Progenitor cell of endocrine pancreas (in vitro differentiated cells): Measurements from ENCODE around the gene CSNK2A2. TPM values are rescaled to one million over a fixed set of nuclear protein-coding genes. Genes with fewer than 3 reads are reported as not detected.

ENCODE experiments used
- DNase-seq: peaks from one replicate; pipeline ENCODE4 v3.0.0; 2021; ENCODE audit warnings: low spot score; ENCODE audit not compliant: unreplicated experiment
- H3K27ac Mint-ChIP-seq: 2 replicates; pipeline ENCODE4 v1.8.0; 2021; ENCODE audit warnings: mild to moderate bottlenecking, moderate library complexity, mixed read lengths
- H3K27me3 Mint-ChIP-seq: 2 replicates; pipeline ENCODE4 v1.8.0; 2021; ENCODE audit warnings: mixed read lengths
- H3K36me3 Mint-ChIP-seq: 2 replicates; pipeline ENCODE4 v1.8.0; 2022; ENCODE audit warnings: mixed read lengths; ENCODE audit not compliant: insufficient read depth
- H3K4me1 Mint-ChIP-seq: 2 replicates; pipeline ENCODE4 v1.8.0; 2021; ENCODE audit warnings: low read depth, mixed read lengths
- H3K4me3 Mint-ChIP-seq: 2 replicates; pipeline ENCODE4 v1.8.0; 2021; ENCODE audit warnings: low read depth, mild to moderate bottlenecking, moderate library complexity, mixed read lengths
- H3K9me3 Mint-ChIP-seq: 2 replicates; pipeline ENCODE4 v1.8.0; 2021; ENCODE audit warnings: low read depth, mixed read lengths
- CTCF ChIP-seq: fragments of 200-600 bp; sonication (generic); IDR thresholded peaks from one replicate; pipeline ENCODE4 v1.5.0; 2021; ENCODE audit warnings: antibody characterized with exemption, mild to moderate bottlenecking; ENCODE audit not compliant: unreplicated experiment
- total RNA-seq: library from RNA; stranded (reverse); gene quantifications from 2 replicates; pipeline ENCODE4 v1.2.1, GENCODE V29; 2021

The CSNK2A2 gene
- total RNA-seq, 1 donor from 2014 or later = 99.9 TPM

- H3K4me1 Mint-ChIP-seq = peaks cover 54% of the 10 kb centered on the region
- no peak overlapping the region for H3K27ac Mint-ChIP-seq
- H3K27me3 Mint-ChIP-seq = no peaks in the 10 kb centered on the region
- peaks cover 5% of the 10 kb centered on the region for H3K9me3 Mint-ChIP-seq
- peaks cover 5% of the 10 kb centered on the region for H3K36me3 Mint-ChIP-seq
- TF ChIP-seq CTCF = no peak
- no peak for DNase-seq
- no peak overlapping the region for H3K4me3 Mint-ChIP-seq
Observed at GRCh38 chr16:58125041-58125440, 72.9 kb downstream of the CSNK2A2 start.

- peaks cover 3% of the 10 kb centered on the region for H3K9me3 Mint-ChIP-seq
- no peak for DNase-seq
- peaks cover 2% of the 10 kb centered on the region for H3K36me3 Mint-ChIP-seq
- peaks cover 57% of the 10 kb centered on the region for H3K4me1 Mint-ChIP-seq
- no peak overlapping the region for H3K4me3 Mint-ChIP-seq
- no peaks in the 10 kb centered on the region for H3K27me3 Mint-ChIP-seq
- no peak overlapping the region for H3K27ac Mint-ChIP-seq
- TF ChIP-seq CTCF = no peak
Observed at GRCh38 chr16:58124601-58124915, 73.3 kb downstream of the CSNK2A2 start.

GRCh38 chr16:58123896-58124600 is 73.9 kb downstream of the CSNK2A2 start:
- no peak for TF ChIP-seq CTCF
- no peaks in the 10 kb centered on the region for H3K9me3 Mint-ChIP-seq
- no peak overlapping the region for H3K4me3 Mint-ChIP-seq
- DNase-seq = no peak
- H3K27ac Mint-ChIP-seq = no peak overlapping the region
- no peaks in the 10 kb centered on the region for H3K36me3 Mint-ChIP-seq
- no peaks in the 10 kb centered on the region for H3K27me3 Mint-ChIP-seq
- H3K4me1 Mint-ChIP-seq = peaks cover 61% of the 10 kb centered on the region

GRCh38 chr16:58121132-58121531 is 76.8 kb downstream of the CSNK2A2 start:
- Mint-ChIP-seq H3K4me3 (no peak overlapping the region), H3K27ac (no peak overlapping the region), H3K4me1 (peaks cover 44% of the 10 kb centered on the region), H3K9me3 (no peaks in the 10 kb centered on the region), H3K36me3 (peaks cover 5% of the 10 kb centered on the region), H3K27me3 (no peaks in the 10 kb centered on the region)
- TF ChIP-seq CTCF = no peak
- DNase-seq = no peak

GRCh38 chr16:58120234-58120633 is 77.7 kb downstream of the CSNK2A2 start:
- H3K27me3 Mint-ChIP-seq = no peaks in the 10 kb centered on the region
- no peak for DNase-seq
- H3K9me3 Mint-ChIP-seq = no peaks in the 10 kb centered on the region
- H3K4me1 Mint-ChIP-seq = peaks cover 39% of the 10 kb centered on the region
- peaks cover 9% of the 10 kb centered on the region for H3K36me3 Mint-ChIP-seq
- no peak overlapping the region for H3K4me3 Mint-ChIP-seq
- peak overlapping the region; percentile 26 for H3K27ac Mint-ChIP-seq
- no peak for TF ChIP-seq CTCF
